Body of pancreas (tissue), 4 donors: ENCODE measurements around the gene KLF6.

Experiments
- CTCF ChIP-seq, 7 experiments: fragments of 450-650 bp in 4 of 7; fragments of 200-600 bp in 3 of 7; sonication (generic) in 3 of 7; IDR thresholded peaks; one replicate each; pipeline ENCODE4 v1.5.1; 2016 to 2019; ENCODE audit warnings: antibody characterized with exemption in 7 of 7
- POLR2A ChIP-seq, 3 donors: fragments of 450-650 bp; IDR thresholded peaks; one replicate each; pipeline ENCODE4 v1.6.1; 2016; ENCODE audit warnings: antibody characterized with exemption in 3 of 3, mild to moderate bottlenecking in 2 of 3

DNA sequence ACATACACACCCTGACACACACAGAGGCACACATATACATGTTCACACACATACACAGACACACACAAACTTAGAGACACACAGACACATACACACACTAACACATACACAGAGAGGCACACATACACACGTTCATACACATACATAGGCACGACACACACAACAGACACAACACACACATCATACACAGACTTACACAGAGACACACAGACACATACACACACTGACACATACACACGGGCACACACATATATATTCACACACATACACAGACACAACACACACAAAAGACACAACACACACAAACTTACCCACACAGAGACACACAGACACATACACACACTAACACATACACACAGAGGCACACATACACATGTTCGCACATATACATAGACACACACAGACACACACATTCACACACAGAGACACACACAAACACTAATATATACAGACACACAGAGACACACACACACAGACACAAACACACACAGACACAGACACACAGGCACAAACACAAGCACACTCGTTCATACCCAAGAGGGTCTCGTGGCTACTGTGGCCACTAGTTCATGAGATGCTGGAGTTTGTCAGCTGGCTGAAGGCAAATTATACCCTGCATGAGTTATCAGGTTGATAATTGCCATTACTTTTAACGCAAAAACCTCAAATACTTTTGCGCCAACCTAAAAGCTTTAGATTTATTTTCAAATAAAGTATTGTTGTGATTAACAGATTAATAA, 17.7 kb upstream of the KLF6 start:
- TF ChIP-seq CTCF (IDR thresholded peaks at IDR 0.05) (no peak), POLR2A (IDR thresholded peaks at IDR 0.05) (no peak)
